Progenitor cell of endocrine pancreas (in vitro differentiated cells): Measurements from ENCODE around the gene HSP90AA1. TPM values are rescaled to one million over a fixed set of nuclear protein-coding genes. Genes with fewer than 3 reads are reported as not detected.
A peak's percentile ranks its signal among the peaks of the same experiment; 100 is the strongest.

Experiments
- DNase-seq: peaks from one replicate; pipeline ENCODE4 v3.0.0; 2021; ENCODE audit warnings: low spot score; ENCODE audit not compliant: unreplicated experiment
- H3K27ac Mint-ChIP-seq: 2 replicates; pipeline ENCODE4 v1.8.0; 2021; ENCODE audit warnings: mild to moderate bottlenecking, moderate library complexity, mixed read lengths
- H3K27me3 Mint-ChIP-seq: 2 replicates; pipeline ENCODE4 v1.8.0; 2021; ENCODE audit warnings: mixed read lengths
- H3K36me3 Mint-ChIP-seq: 2 replicates; pipeline ENCODE4 v1.8.0; 2022; ENCODE audit warnings: mixed read lengths; ENCODE audit not compliant: insufficient read depth
- H3K4me1 Mint-ChIP-seq: 2 replicates; pipeline ENCODE4 v1.8.0; 2021; ENCODE audit warnings: low read depth, mixed read lengths
- H3K4me3 Mint-ChIP-seq: 2 replicates; pipeline ENCODE4 v1.8.0; 2021; ENCODE audit warnings: low read depth, mild to moderate bottlenecking, moderate library complexity, mixed read lengths
- H3K9me3 Mint-ChIP-seq: 2 replicates; pipeline ENCODE4 v1.8.0; 2021; ENCODE audit warnings: low read depth, mixed read lengths
- total RNA-seq: library from RNA; stranded (reverse); gene quantifications from 2 replicates; pipeline ENCODE4 v1.2.1, GENCODE V29; 2021
- TF ChIP-seq, protein P1 (sequence below): fragments of 200-600 bp; sonication (generic); IDR thresholded peaks from one replicate; pipeline ENCODE4 v1.5.0; 2021; ENCODE audit warnings: antibody characterized with exemption, mild to moderate bottlenecking; ENCODE audit not compliant: unreplicated experiment

The HSP90AA1 gene
- total RNA-seq, 1 donor from 2014 or later = 811 TPM

DNA sequence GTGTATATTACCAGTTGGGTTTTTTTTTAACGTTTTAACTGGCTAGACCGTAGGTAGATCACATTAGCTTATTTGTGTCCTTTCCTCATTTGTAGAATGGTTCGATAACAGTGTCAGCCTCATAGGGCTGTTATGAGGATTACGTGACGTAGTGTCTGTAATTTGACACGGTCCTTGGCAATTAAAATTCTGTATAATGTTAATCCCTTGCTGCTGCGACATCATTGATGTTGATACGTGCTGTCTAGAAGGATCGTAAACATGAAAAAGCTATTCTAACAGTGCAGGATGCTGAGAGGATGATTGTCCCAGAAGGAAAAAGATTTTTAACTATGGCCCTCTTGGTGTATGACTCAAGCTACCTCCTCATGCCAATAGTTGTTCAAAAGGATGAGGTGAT, 50.9 kb downstream of the HSP90AA1 start:
- Mint-ChIP-seq H3K27ac (no peak overlapping the region), H3K4me3 (no peak overlapping the region), H3K4me1 (no peaks in the 10 kb centered on the region), H3K9me3 (no peaks in the 10 kb centered on the region), H3K36me3 (peaks cover 29% of the 10 kb centered on the region), H3K27me3 (no peaks in the 10 kb centered on the region)
- TF ChIP-seq, protein P1, sequence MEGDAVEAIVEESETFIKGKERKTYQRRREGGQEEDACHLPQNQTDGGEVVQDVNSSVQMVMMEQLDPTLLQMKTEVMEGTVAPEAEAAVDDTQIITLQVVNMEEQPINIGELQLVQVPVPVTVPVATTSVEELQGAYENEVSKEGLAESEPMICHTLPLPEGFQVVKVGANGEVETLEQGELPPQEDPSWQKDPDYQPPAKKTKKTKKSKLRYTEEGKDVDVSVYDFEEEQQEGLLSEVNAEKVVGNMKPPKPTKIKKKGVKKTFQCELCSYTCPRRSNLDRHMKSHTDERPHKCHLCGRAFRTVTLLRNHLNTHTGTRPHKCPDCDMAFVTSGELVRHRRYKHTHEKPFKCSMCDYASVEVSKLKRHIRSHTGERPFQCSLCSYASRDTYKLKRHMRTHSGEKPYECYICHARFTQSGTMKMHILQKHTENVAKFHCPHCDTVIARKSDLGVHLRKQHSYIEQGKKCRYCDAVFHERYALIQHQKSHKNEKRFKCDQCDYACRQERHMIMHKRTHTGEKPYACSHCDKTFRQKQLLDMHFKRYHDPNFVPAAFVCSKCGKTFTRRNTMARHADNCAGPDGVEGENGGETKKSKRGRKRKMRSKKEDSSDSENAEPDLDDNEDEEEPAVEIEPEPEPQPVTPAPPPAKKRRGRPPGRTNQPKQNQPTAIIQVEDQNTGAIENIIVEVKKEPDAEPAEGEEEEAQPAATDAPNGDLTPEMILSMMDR = no peak
- DNase-seq = no peak

DNA sequence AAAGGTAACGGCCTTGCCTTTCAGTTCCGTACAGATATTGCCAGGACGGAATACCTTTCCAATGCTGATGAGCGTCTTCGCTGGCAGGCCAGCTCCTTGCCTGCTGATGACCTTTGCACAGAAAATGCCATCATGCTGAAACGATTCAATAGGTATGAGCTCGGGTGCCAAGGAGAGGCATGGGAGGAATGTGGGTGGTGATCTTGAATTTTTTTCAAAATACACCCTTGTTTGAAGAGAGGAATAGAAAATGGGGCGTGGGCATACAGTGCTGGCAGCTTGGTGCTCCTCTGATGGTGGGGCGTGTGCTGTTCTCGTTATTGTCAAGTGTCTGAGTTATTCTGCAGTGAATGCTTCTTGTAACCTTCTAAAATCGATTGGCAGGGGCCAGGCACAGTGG, 52.5 kb downstream of the HSP90AA1 start:
- H3K36me3 Mint-ChIP-seq = peaks cover 31% of the 10 kb centered on the region
- no peaks in the 10 kb centered on the region for H3K27me3 Mint-ChIP-seq

DNA sequence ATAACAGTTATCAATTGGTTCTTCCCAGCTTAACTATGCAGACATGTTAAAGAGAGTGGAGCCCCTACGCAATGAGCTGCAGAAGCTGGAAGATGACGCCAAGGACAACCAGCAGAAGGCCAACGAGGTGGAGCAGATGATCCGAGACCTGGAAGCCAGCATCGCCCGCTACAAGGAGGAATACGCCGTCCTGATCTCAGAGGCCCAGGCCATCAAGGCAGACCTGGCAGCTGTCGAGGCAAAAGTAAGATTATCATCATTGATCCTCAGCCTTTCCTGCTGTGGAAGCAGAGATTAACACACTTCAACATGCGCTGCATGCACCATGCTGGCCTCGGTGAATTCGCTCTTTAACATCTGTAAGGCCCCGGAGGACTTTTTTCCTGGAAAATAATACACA, 53.6 kb downstream of the HSP90AA1 start:
- Mint-ChIP-seq H3K27me3 (no peaks in the 10 kb centered on the region), H3K36me3 (peaks cover 33% of the 10 kb centered on the region), H3K4me1 (no peaks in the 10 kb centered on the region), H3K4me3 (no peak overlapping the region), H3K9me3 (no peaks in the 10 kb centered on the region), H3K27ac (peak overlapping the region; percentile 34)
- no peak for DNase-seq
- TF ChIP-seq, protein P1 = no peak

More for the DNA sequence above, 52.5 kb downstream of the HSP90AA1 start:
- TF ChIP-seq, protein P1 = no peak
- Mint-ChIP-seq H3K4me1 (no peaks in the 10 kb centered on the region), H3K4me3 (no peak overlapping the region), H3K27ac (peak overlapping the region; percentile 71), H3K9me3 (no peaks in the 10 kb centered on the region)
- no peak for DNase-seq

Other genes with a start within 250 kb of the HSP90AA1 start
- gene DYNC1H1, start 122.5 kb downstream of the HSP90AA1 start, total RNA-seq = 501 and 519 TPM in 2 replicates
- 34.6 and 34.9 TPM in 2 replicates for gene WDR20, start 52.9 kb upstream of the HSP90AA1 start, total RNA-seq
- gene MOK, start 218.1 kb upstream of the HSP90AA1 start, total RNA-seq = 34.8 and 38.7 TPM in 2 replicates
- gene ZNF839, start 232.7 kb upstream of the HSP90AA1 start, total RNA-seq = 14.9 and 16.5 TPM in 2 replicates